ENCODE results near the gene RAB7B. TPM values are rescaled to one million over a fixed set of nuclear protein-coding genes. Genes with fewer than 3 reads are reported as not detected.

The RAB7B gene
- total RNA-seq, 1 donor from 2014 or later = not detected

- Mint-ChIP-seq H3K4me3 (ENCODE audit: low read depth) (no peak overlapping the region), H3K27ac (no peak overlapping the region), H3K9me3 (ENCODE audit: low read depth) (no peaks in the 10 kb centered on the region), H3K36me3 (ENCODE audit: insufficient read depth) (no peaks in the 10 kb centered on the region), H3K27me3 (peaks cover 35% of the 10 kb centered on the region), H3K4me1 (ENCODE audit: low read depth) (no peaks in the 10 kb centered on the region)
- no peak for DNase-seq (ENCODE audit: low spot score, unreplicated experiment)
- no peak for TF ChIP-seq CTCF (IDR thresholded peaks at IDR 0.05; ENCODE audit: unreplicated experiment)
These were observed 10.1 kb downstream of the RAB7B start for GRCh38 chr1:205993068-205993467.

- Mint-ChIP-seq H3K9me3 (ENCODE audit: low read depth) (no peaks in the 10 kb centered on the region), H3K4me3 (ENCODE audit: low read depth) (no peak overlapping the region), H3K4me1 (ENCODE audit: low read depth) (no peaks in the 10 kb centered on the region), H3K36me3 (ENCODE audit: insufficient read depth) (no peaks in the 10 kb centered on the region), H3K27ac (no peak overlapping the region), H3K27me3 (peaks cover 30% of the 10 kb centered on the region)
- TF ChIP-seq CTCF (IDR thresholded peaks at IDR 0.05; ENCODE audit: unreplicated experiment) = no peak
- no peak for DNase-seq (ENCODE audit: low spot score, unreplicated experiment)
These were observed 10.8 kb downstream of the RAB7B start for GRCh38 chr1:205992218-205992882.

- Mint-ChIP-seq H3K4me1 (ENCODE audit: low read depth) (peaks cover 3% of the 10 kb centered on the region), H3K9me3 (ENCODE audit: low read depth) (no peaks in the 10 kb centered on the region), H3K27me3 (peaks cover 22% of the 10 kb centered on the region), H3K4me3 (ENCODE audit: low read depth) (no peak overlapping the region), H3K27ac (no peak overlapping the region), H3K36me3 (ENCODE audit: insufficient read depth) (no peaks in the 10 kb centered on the region)
- no peak for TF ChIP-seq CTCF (IDR thresholded peaks at IDR 0.05; ENCODE audit: unreplicated experiment)
- DNase-seq (ENCODE audit: low spot score, unreplicated experiment) = no peak
These were observed 12.0 kb downstream of the RAB7B start for GRCh38 chr1:205991237-205991636.

- no peak overlapping the region for H3K27ac Mint-ChIP-seq
- H3K4me3 Mint-ChIP-seq (ENCODE audit: low read depth) = no peak overlapping the region
- DNase-seq (ENCODE audit: low spot score, unreplicated experiment) = no peak
- no peaks in the 10 kb centered on the region for H3K36me3 Mint-ChIP-seq (ENCODE audit: insufficient read depth)
- peaks cover 3% of the 10 kb centered on the region for H3K4me1 Mint-ChIP-seq (ENCODE audit: low read depth)
- TF ChIP-seq CTCF (IDR thresholded peaks at IDR 0.05; ENCODE audit: unreplicated experiment) = no peak
- peaks cover 22% of the 10 kb centered on the region for H3K27me3 Mint-ChIP-seq
- H3K9me3 Mint-ChIP-seq (ENCODE audit: low read depth) = no peaks in the 10 kb centered on the region
These were observed 13.0 kb downstream of the RAB7B start for GRCh38 chr1:205990226-205990625.

- TF ChIP-seq CTCF (IDR thresholded peaks at IDR 0.05; ENCODE audit: unreplicated experiment) = no peak
- no peaks in the 10 kb centered on the region for H3K36me3 Mint-ChIP-seq (ENCODE audit: insufficient read depth)
- H3K27me3 Mint-ChIP-seq = peaks cover 22% of the 10 kb centered on the region
- H3K27ac Mint-ChIP-seq = no peak overlapping the region
- H3K4me3 Mint-ChIP-seq (ENCODE audit: low read depth) = no peak overlapping the region
- peaks cover 3% of the 10 kb centered on the region for H3K4me1 Mint-ChIP-seq (ENCODE audit: low read depth)
- DNase-seq (ENCODE audit: low spot score, unreplicated experiment) = no peak
- H3K9me3 Mint-ChIP-seq (ENCODE audit: low read depth) = no peaks in the 10 kb centered on the region
These were observed 13.4 kb downstream of the RAB7B start for GRCh38 chr1:205989786-205990185.

All from progenitor cell of endocrine pancreas (in vitro differentiated cells).